Astrocyte of the cerebellum (primary cell): Measurements from ENCODE around the gene WDR75.

ENCODE experiments used
- DNase-seq: peaks from one replicate; pipeline ENCODE4 v3.0.0-alpha.2; 2011; ENCODE audit warnings: low read depth
- H3K4me3 ChIP-seq: 2 replicates; pipeline ENCODE4 v1.5.1; 2011; ENCODE audit warnings: mild to moderate bottlenecking, low read depth, low read length, moderate library complexity
- CTCF ChIP-seq: IDR thresholded peaks from 2 replicates; pipeline ENCODE4 v1.5.1; 2012; ENCODE audit warnings: low read length, low read depth, moderate library complexity, mild to moderate bottlenecking; ENCODE audit errors: missing control alignments
- in situ Hi-C: cut with HindIII; loops from 2 replicates; pipeline ENCODE4 v1.10.0; 2017; ENCODE audit warnings: low sequenced_read_pairs

WDR75 gene

GRCh38 chr2:189485146-189485545 is 43.9 kb downstream of the WDR75 start:
- TF ChIP-seq CTCF = no peak

GRCh38 chr2:189486237-189486770 is 45.0 kb downstream of the WDR75 start:
- in situ Hi-C loops = no loop called here
- TF ChIP-seq CTCF = no peak
- no peak for DNase-seq
- no peak overlapping the region for H3K4me3 ChIP-seq

More at GRCh38 chr2:189485146-189485545, 43.9 kb downstream of the WDR75 start:
- in situ Hi-C loops = no loop called here
- DNase-seq = no peak
- H3K4me3 ChIP-seq = no peak overlapping the region

- no peak overlapping the region for H3K4me3 ChIP-seq
- in situ Hi-C loops = no loop called here
- no peak for DNase-seq
- TF ChIP-seq CTCF = no peak
These were observed 46.2 kb downstream of the WDR75 start for GRCh38 chr2:189487283-189488007.

- in situ Hi-C loops = no loop called here
- no peak for DNase-seq
- TF ChIP-seq CTCF = no peak
- H3K4me3 ChIP-seq = no peak overlapping the region
These were observed 46.7 kb downstream of the WDR75 start for GRCh38 chr2:189488008-189488310.

GRCh38 chr2:189492451-189492850 is 51.2 kb downstream of the WDR75 start:
- DNase-seq = no peak
- in situ Hi-C loops = no loop called here
- H3K4me3 ChIP-seq = no peak overlapping the region
- no peak for TF ChIP-seq CTCF

- no peak overlapping the region for H3K4me3 ChIP-seq
- no peak for TF ChIP-seq CTCF
- no peak for DNase-seq
- in situ Hi-C loops = no loop called here
These were observed 56.9 kb downstream of the WDR75 start for GRCh38 chr2:189498205-189498604.
